ENCODE measurements around the gene CLEC7A. TPM values are rescaled to one million over a fixed set of nuclear protein-coding genes. Genes with fewer than 3 reads are reported as not detected.

Gene CLEC7A
- total RNA-seq, 1 donor from 2014 or later, result 27.7 TPM

GRCh38 chr12:10095971-10096370 is 34.0 kb downstream of the CLEC7A start:
- no peak for DNase-seq (ENCODE audit: low spot score)

- DNase-seq (ENCODE audit: low spot score), result no peak
Measured at GRCh38 chr12:10094646-10095395, 35.2 kb downstream of the CLEC7A start.

DNA sequence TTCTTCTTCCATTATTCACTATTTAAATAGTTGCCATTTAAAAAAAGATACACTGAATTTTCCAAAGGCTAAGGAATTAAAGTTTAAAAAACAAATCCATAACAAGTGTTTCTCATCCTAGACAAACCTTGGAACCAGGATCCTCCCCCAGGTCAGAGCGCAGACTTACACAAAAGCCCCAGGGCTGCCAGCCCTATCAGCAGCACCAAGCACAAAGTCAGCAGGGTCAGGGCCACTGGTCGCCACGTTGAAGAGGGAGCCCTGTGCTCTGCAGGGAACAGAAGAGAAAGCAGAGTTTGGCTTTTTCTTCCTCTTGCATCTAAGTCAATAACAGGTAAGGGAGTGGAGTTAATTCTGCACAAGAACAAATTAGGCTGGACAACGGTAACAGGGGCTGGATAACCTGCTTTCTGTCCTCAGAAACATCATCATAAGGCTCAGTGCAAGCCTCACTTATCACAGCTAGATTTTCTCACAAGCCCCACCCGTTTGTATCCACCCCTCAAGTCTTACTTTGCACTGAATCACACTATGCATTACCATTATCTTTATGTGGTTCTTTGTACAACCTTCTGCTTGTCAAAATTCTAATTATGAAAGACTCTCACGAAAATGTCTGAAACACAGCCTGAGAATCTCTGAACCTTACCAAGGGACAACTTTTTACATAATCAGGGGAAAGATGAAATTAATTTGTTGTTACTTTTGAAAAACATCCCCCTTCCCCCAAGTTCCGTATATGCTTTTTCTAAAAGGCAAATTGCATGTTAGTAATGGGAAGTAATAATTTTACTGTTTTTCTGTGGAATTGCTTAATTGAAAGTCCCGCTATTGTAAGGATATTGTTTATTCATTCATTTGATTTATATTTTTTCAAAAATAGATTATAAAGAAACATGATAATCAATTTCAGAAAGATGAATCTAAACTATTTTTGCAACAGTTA is 40.8 kb downstream of the CLEC7A start:
- DNase-seq (ENCODE audit: low spot score), result no peak

- no peak for DNase-seq (ENCODE audit: low spot score)
Measured at GRCh38 chr12:10088031-10088430, 42.0 kb downstream of the CLEC7A start.

DNA sequence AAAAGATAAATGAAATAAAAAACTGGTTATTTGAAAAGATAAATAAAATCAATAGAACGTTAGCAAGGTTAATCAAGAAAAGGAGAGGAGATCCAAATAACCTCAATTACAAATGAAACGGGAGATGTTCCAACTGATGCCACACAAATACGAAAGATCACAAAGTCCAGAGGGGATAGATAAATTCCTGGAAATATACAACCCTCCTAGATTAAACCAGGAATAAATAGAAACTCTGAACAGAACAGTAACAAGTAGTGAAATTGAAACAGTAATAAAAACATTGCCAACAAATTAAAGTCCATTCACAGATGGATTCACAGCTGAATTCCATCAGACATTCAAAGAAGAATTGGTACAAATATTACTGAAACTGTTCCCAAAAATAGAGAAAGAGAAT is 43.6 kb downstream of the CLEC7A start:
- no peak for DNase-seq (ENCODE audit: low spot score)

DNA sequence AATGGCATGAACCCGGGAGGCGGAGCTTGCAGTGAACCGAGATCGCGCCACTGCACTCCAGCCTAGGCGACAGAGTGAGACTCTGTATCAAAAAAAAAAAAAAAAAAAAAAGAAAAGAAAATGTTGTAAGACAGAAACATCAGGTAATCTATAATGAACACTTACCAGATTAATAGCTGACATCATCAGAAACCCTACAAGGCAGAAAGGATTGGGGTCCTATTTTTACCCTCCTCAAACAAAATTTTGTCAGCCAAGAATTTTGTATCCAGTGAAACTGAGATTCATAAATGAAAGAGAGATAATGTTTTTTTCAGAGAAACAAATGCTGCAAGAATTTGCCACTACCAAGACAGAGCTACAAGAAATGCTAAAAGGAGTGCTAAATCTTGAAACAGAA is 45.3 kb downstream of the CLEC7A start:
- no peak for DNase-seq (ENCODE audit: low spot score)

- DNase-seq (ENCODE audit: low spot score), result no peak
Measured at GRCh38 chr12:10082117-10082874, 47.7 kb downstream of the CLEC7A start.

DNA sequence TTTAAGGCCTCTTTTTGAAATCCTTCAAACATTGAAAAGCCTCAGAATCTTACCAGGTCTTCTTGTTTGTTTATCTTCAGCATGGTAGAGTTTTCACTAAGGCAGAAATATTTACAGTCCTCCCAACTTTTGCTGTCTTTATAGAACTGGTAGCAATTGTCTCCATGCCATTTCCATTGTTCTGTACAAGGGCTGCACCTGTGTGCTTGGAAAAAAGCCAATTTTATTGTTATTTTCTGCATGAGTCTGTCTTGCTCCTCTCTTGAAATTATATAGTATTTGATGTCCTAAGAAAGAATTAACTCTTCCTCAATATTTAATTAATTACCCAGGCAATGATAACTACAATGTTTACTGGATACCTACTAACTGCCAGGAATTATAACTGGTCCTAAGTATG is 54.5 kb downstream of the CLEC7A start:
- no peak for DNase-seq (ENCODE audit: low spot score)

DNA sequence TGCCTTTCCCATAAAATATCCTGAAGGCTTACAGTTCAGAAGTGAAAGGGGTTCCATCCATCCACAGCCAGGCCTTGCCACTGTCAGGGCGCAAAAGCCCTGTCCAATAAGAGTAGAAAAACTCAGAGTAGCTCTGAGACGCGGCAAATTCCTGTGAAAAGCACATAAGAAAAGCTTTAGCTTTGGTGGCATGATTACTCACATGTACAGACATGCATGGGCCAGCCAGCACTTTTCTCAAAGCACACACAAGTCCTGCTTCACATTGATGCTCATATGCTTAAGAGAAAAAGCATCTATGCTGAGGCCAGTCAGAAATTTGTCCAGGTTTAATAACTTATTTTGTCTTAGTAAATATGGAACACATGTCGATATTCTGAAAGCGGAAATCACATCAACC is 56.7 kb downstream of the CLEC7A start:
- no peak for DNase-seq (ENCODE audit: low spot score)

GRCh38 chr12:10072131-10072530 is 57.9 kb downstream of the CLEC7A start:
- no peak for DNase-seq (ENCODE audit: low spot score)

DNA sequence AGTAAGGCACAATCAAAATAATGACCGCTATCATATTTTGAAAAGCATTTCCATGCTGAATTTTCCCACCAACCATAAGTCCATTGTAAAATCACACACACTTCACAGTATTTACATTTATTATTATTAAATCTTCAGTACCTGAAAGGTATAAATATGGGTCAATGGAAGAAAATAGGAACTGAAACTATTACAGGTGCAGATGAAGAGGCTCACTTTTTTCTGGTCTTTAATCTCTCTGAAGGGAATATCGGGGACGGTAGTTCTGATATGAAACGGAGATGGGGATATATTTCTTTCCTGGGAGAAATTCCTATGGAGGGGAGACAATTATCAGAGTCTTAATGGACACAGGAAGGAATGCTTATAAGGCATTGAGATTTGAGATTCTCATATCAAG is 59.6 kb downstream of the CLEC7A start:
- no peak for DNase-seq (ENCODE audit: low spot score)

GRCh38 chr12:10069976-10070375 is 60.0 kb downstream of the CLEC7A start:
- no peak for DNase-seq (ENCODE audit: low spot score)

DNA sequence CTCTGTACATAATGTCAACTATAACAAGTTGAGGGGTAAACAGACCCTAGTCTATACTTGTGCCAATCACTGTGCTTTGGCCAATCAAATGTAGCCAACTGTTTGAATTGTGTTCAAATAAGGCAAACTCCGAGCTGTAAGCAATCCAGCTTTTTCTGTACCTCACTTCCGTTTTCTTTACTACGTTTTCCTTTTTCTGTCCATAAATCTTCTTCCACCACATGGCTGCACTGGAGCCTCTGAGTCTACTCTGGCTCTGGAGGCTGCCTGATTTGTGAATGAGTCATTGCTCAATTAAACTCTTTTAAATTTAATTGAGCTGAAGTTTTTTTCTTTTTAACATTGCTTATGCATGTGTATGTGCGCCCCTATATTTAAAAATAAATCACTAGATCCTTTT is 60.9 kb downstream of the CLEC7A start:
- no peak for DNase-seq (ENCODE audit: low spot score)

- DNase-seq (ENCODE audit: low spot score), result no peak
Measured at GRCh38 chr12:10068644-10069043, 61.4 kb downstream of the CLEC7A start.

DNA sequence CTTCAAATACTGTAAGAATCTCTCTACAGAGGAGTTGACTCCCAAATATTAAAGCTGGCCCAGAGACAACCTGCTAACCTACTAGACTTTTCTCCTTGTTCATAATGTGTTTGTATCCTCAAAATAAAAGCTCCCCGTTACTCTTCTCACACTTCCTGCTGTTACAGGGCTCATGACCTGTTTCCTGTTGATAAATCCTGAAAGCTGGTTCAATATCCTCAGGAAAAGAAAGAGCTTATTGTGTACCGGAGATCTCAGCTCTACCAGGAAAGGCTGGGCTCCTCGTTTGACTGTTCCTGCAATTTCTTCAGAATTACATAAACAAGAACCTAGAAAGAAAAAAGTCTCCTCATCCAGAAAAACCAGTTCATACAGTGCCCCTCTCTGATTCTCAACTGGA is 62.1 kb downstream of the CLEC7A start:
- DNase-seq (ENCODE audit: low spot score), result no peak

- DNase-seq (ENCODE audit: low spot score), result no peak
Measured at GRCh38 chr12:10067264-10067663, 62.7 kb downstream of the CLEC7A start.

Other genes with a start within 250 kb of the CLEC7A start
- not detected for gene KLRF2, start 248.7 kb downstream of the CLEC7A start, total RNA-seq
- gene CLEC2A, start 197.8 kb downstream of the CLEC7A start, total RNA-seq, result not detected
- 7.5 TPM for gene CLEC12A, start 158.8 kb downstream of the CLEC7A start, total RNA-seq
- gene CLEC1B, start 131.1 kb downstream of the CLEC7A start, total RNA-seq, result not detected
- 0.71 TPM for gene CLEC12B, start 119.6 kb downstream of the CLEC7A start, total RNA-seq
- gene CLEC9A, start 99.5 kb downstream of the CLEC7A start, total RNA-seq, result not detected
- 7.7 TPM for gene CLEC1A, start 31.2 kb downstream of the CLEC7A start, total RNA-seq
- 6.2 TPM for gene OLR1, start 41.9 kb upstream of the CLEC7A start, total RNA-seq
- gene TMEM52B, start 48.8 kb upstream of the CLEC7A start, total RNA-seq, result not detected
- 215 TPM for gene GABARAPL1, start 82.7 kb upstream of the CLEC7A start, total RNA-seq
- gene KLRD1, start 177.7 kb upstream of the CLEC7A start, total RNA-seq, result 3.3 TPM

All from mesenteric fat pad (tissue), 1 donor.